Activated naive CD8-positive, alpha-beta T cell treated with anti-CD3 and anti-CD28 coated beads for 36 hours (primary cell): ENCODE data around the gene PYCR2. TPM values are rescaled to one million over a fixed set of nuclear protein-coding genes. Genes with fewer than 3 reads are reported as not detected.
"Not testable (repeated sequence)": the region's sequence is repeated elsewhere in the genome, so short reads cannot be mapped to it uniquely, and the experiment has no call there.

ENCODE experiments used
- DNase-seq: peaks from one replicate; pipeline ENCODE4 v3.0.0; 2021
- H3K27ac Mint-ChIP-seq: one replicate; pipeline ENCODE4 v1.8.0; 2022; ENCODE audit warnings: mild to moderate bottlenecking, moderate library complexity, mixed read lengths
- H3K27me3 Mint-ChIP-seq: one replicate; pipeline ENCODE4 v1.8.0; 2022; ENCODE audit warnings: mild to moderate bottlenecking, mixed read lengths
- H3K36me3 Mint-ChIP-seq: one replicate; pipeline ENCODE4 v1.8.0; 2021; ENCODE audit warnings: mild to moderate bottlenecking, mixed read lengths
- H3K4me1 Mint-ChIP-seq: one replicate; pipeline ENCODE4 v1.8.0; 2021; ENCODE audit warnings: mixed read lengths
- H3K4me3 Mint-ChIP-seq: one replicate; pipeline ENCODE4 v1.8.0; 2022; ENCODE audit warnings: mild to moderate bottlenecking, moderate library complexity, mixed read lengths
- H3K9me3 Mint-ChIP-seq: one replicate; pipeline ENCODE4 v1.8.0; 2022; ENCODE audit warnings: mixed read lengths
- total RNA-seq, 2 experiments: library from RNA; stranded (reverse); gene quantifications; one replicate each; pipeline ENCODE4 v1.2.3, GENCODE V29; 2021

The PYCR2 gene
- total RNA-seq, 2 experiments from 2014 or later: 142 to 149 TPM

- H3K9me3 Mint-ChIP-seq: no peaks in the 10 kb centered on the region
- peaks cover 22% of the 10 kb centered on the region for H3K4me1 Mint-ChIP-seq
- H3K36me3 Mint-ChIP-seq: no peaks in the 10 kb centered on the region
- H3K27ac Mint-ChIP-seq: no peak overlapping the region
- no peak overlapping the region for H3K4me3 Mint-ChIP-seq
- DNase-seq: no peak
- no peaks in the 10 kb centered on the region for H3K27me3 Mint-ChIP-seq
These were observed 31.7 kb downstream of the PYCR2 start for GRCh38 chr1:225892307-225892706.

GRCh38 chr1:225891229-225891972 lies 32.6 kb downstream of the PYCR2 start:
- Mint-ChIP-seq H3K36me3 (no peaks in the 10 kb centered on the region), H3K27me3 (no peaks in the 10 kb centered on the region), H3K4me1 (peaks cover 13% of the 10 kb centered on the region), H3K27ac (no peak overlapping the region), H3K9me3 (no peaks in the 10 kb centered on the region), H3K4me3 (no peak overlapping the region)
- no peak for DNase-seq

- Mint-ChIP-seq H3K9me3 (no peaks in the 10 kb centered on the region), H3K36me3 (no peaks in the 10 kb centered on the region), H3K4me1 (peaks cover 8% of the 10 kb centered on the region), H3K27me3 (no peaks in the 10 kb centered on the region), H3K4me3 (no peak overlapping the region), H3K27ac (no peak overlapping the region)
- no peak for DNase-seq
These were observed 33.5 kb downstream of the PYCR2 start for GRCh38 chr1:225890346-225891228.

- Mint-ChIP-seq H3K36me3 (no peaks in the 10 kb centered on the region), H3K27me3 (no peaks in the 10 kb centered on the region), H3K27ac (no peak overlapping the region), H3K9me3 (no peaks in the 10 kb centered on the region), H3K4me3 (no peak overlapping the region), H3K4me1 (peaks cover 8% of the 10 kb centered on the region)
- no peak for DNase-seq
These were observed 34.3 kb downstream of the PYCR2 start for GRCh38 chr1:225889743-225890142.

- Mint-ChIP-seq H3K27me3 (no peaks in the 10 kb centered on the region), H3K4me1 (peaks cover 4% of the 10 kb centered on the region), H3K36me3 (no peaks in the 10 kb centered on the region), H3K4me3 (no peak within 1 kb of the TSS), H3K9me3 (no peaks in the 10 kb centered on the region), H3K27ac (no peak within 1 kb of the TSS)
- no peak for DNase-seq
These were observed 35.0 kb downstream of the PYCR2 start, which contains the start of gene LEFTY1 for GRCh38 chr1:225888898-225889601. Gene LEFTY1, minus strand, starts transcription at chr1:225889146. Its CDS starts 80 bp downstream, at chr1:225889066.

- Mint-ChIP-seq H3K4me3 (no peak overlapping the region), H3K27ac (no peak overlapping the region), H3K27me3 (no peaks in the 10 kb centered on the region), H3K4me1 (peaks cover 7% of the 10 kb centered on the region), H3K36me3 (no peaks in the 10 kb centered on the region), H3K9me3 (no peaks in the 10 kb centered on the region)
- DNase-seq: no peak
These were observed 35.7 kb downstream of the PYCR2 start for GRCh38 chr1:225888289-225888897.

GRCh38 chr1:225887554-225888288 lies 36.3 kb downstream of the PYCR2 start:
- DNase-seq, H3K9me3 Mint-ChIP-seq, H3K27ac Mint-ChIP-seq, H3K36me3 Mint-ChIP-seq, H3K27me3 Mint-ChIP-seq, H3K4me3 Mint-ChIP-seq: not testable (repeated sequence)
- peaks cover 10% of the 10 kb centered on the region for H3K4me1 Mint-ChIP-seq

- Mint-ChIP-seq H3K27ac (no peak overlapping the region), H3K9me3 (no peaks in the 10 kb centered on the region), H3K4me1 (peaks cover 10% of the 10 kb centered on the region), H3K4me3 (no peak overlapping the region), H3K27me3 (no peaks in the 10 kb centered on the region), H3K36me3 (peaks cover 1% of the 10 kb centered on the region)
- no peak for DNase-seq
These were observed 37.1 kb downstream of the PYCR2 start for GRCh38 chr1:225887030-225887314.

- Mint-ChIP-seq H3K36me3 (peaks cover 1% of the 10 kb centered on the region), H3K4me3 (no peak overlapping the region), H3K27me3 (no peaks in the 10 kb centered on the region), H3K9me3 (no peaks in the 10 kb centered on the region), H3K27ac (no peak overlapping the region), H3K4me1 (peaks cover 11% of the 10 kb centered on the region)
- no peak for DNase-seq
These were observed 37.7 kb downstream of the PYCR2 start for GRCh38 chr1:225886159-225887029.

- peaks cover 19% of the 10 kb centered on the region for H3K4me1 Mint-ChIP-seq
- no peak overlapping the region for H3K27ac Mint-ChIP-seq
- H3K27me3 Mint-ChIP-seq: no peaks in the 10 kb centered on the region
- H3K4me3 Mint-ChIP-seq: no peak overlapping the region
- no peak for DNase-seq
- no peaks in the 10 kb centered on the region for H3K9me3 Mint-ChIP-seq
- H3K36me3 Mint-ChIP-seq: peaks cover 1% of the 10 kb centered on the region
These were observed 38.7 kb downstream of the PYCR2 start for GRCh38 chr1:225885336-225885735.

- peak overlapping the region; percentile 29 for H3K27ac Mint-ChIP-seq
These were observed 40.3 kb downstream of the PYCR2 start for GRCh38 chr1:225883616-225884265.

GRCh38 chr1:225882694-225883615 lies 41.1 kb downstream of the PYCR2 start:
- peaks cover 38% of the 10 kb centered on the region for H3K4me1 Mint-ChIP-seq
- DNase-seq: peak; percentile 53
- H3K27me3 Mint-ChIP-seq: no peaks in the 10 kb centered on the region
- no peaks in the 10 kb centered on the region for H3K9me3 Mint-ChIP-seq
- peak overlapping the region; percentile 83 for H3K27ac Mint-ChIP-seq
- peaks cover 4% of the 10 kb centered on the region for H3K36me3 Mint-ChIP-seq
- H3K4me3 Mint-ChIP-seq: peak overlapping the region; percentile 86

More at GRCh38 chr1:225883616-225884265, 40.3 kb downstream of the PYCR2 start:
- Mint-ChIP-seq H3K27me3 (no peaks in the 10 kb centered on the region), H3K9me3 (no peaks in the 10 kb centered on the region), H3K4me3 (peak overlapping the region; percentile 86), H3K4me1 (peaks cover 34% of the 10 kb centered on the region), H3K36me3 (peaks cover 4% of the 10 kb centered on the region)
- DNase-seq: no peak
